GM23338 (cell line): ENCODE data around the gene HSPBAP1. TPM values are rescaled to one million over a fixed set of nuclear protein-coding genes. Genes with fewer than 3 reads are reported as not detected.

Experiments used
- ATAC-seq: fragments of 200-7000 bp; cut with Tn5 transposase; 3 replicates; pipeline ENCODE4 v1.9.1; 2020
- DNase-seq: peaks from one replicate; pipeline ENCODE4 v3.0.0-alpha.2; 2015; ENCODE audit warnings: low spot score
- H2AFZ ChIP-seq: fragments of 200-600 bp; sonication (generic); 2 replicates; pipeline ENCODE4 v1.8.0; 2016; ENCODE audit warnings: antibody characterized with exemption, mild to moderate bottlenecking, moderate library complexity
- H3F3A ChIP-seq: fragments of 200-600 bp; sonication (generic); replicated peaks from 2 replicates; pipeline ENCODE4 v1.8.0; 2017; ENCODE audit warnings: antibody characterized with exemption, mixed run types, low read depth
- H3K27ac ChIP-seq: fragments of 200-600 bp; sonication (generic); 2 replicates; pipeline ENCODE4 v1.6.1; 2016; ENCODE audit warnings: low read depth
- H3K27me3 ChIP-seq: fragments of 200-600 bp; sonication (generic); 2 replicates; pipeline ENCODE4 v1.8.0; 2016; ENCODE audit warnings: mild to moderate bottlenecking, mixed run types, moderate library complexity; ENCODE audit not compliant: insufficient read depth
- H3K36me3 ChIP-seq: fragments of 200-600 bp; sonication (generic); 2 replicates; pipeline ENCODE4 v1.8.0; 2016; ENCODE audit warnings: mild to moderate bottlenecking; ENCODE audit not compliant: insufficient read depth
- H3K4me1 ChIP-seq: fragments of 200-600 bp; sonication (generic); 2 replicates; pipeline ENCODE4 v1.8.0; 2016; ENCODE audit warnings: mild to moderate bottlenecking, moderate library complexity; ENCODE audit not compliant: insufficient read depth
- H3K4me2 ChIP-seq: fragments of 200-600 bp; sonication (generic); 2 replicates; pipeline ENCODE4 v1.7.1; 2017; ENCODE audit warnings: mixed run types
- H3K4me3 ChIP-seq: fragments of 200-600 bp; sonication (generic); 2 replicates; pipeline ENCODE4 v1.6.1; 2016; ENCODE audit warnings: mixed run types
- H3K79me2 ChIP-seq: fragments of 200-600 bp; sonication (generic); replicated peaks from 2 replicates; pipeline ENCODE4 v1.8.0; 2017; ENCODE audit warnings: mild to moderate bottlenecking; ENCODE audit not compliant: insufficient read depth
- H3K9me2 ChIP-seq: fragments of 200-600 bp; sonication (generic); 2 replicates; pipeline ENCODE4 v1.8.0; 2017; ENCODE audit not compliant: insufficient read depth
- H4K20me1 ChIP-seq: fragments of 200-600 bp; sonication (generic); replicated peaks from 2 replicates; pipeline ENCODE4 v1.8.0; 2017; ENCODE audit warnings: mild to moderate bottlenecking; ENCODE audit not compliant: insufficient read depth
- H3K27ac Mint-ChIP-seq: 2 replicates; pipeline ENCODE4 v1.8.0; 2020; ENCODE audit warnings: inconsistent platforms, mild to moderate bottlenecking, moderate library complexity, mixed read lengths
- H3K27me3 Mint-ChIP-seq: 3 replicates; pipeline ENCODE4 v1.8.0; 2022; ENCODE audit warnings: low read depth, mild to moderate bottlenecking, moderate library complexity, mixed read lengths, inconsistent platforms; ENCODE audit not compliant: insufficient read depth, poor library complexity
- H3K36me3 Mint-ChIP-seq: 3 replicates; pipeline ENCODE4 v1.8.0; 2021; ENCODE audit warnings: low read depth, mild to moderate bottlenecking, inconsistent platforms, moderate library complexity, mixed read lengths
- H3K4me1 Mint-ChIP-seq: 3 replicates; pipeline ENCODE4 v1.8.0; 2020; ENCODE audit warnings: mild to moderate bottlenecking, inconsistent platforms, mixed read lengths
- H3K4me3 Mint-ChIP-seq: 3 replicates; pipeline ENCODE4 v1.8.0; 2021; ENCODE audit warnings: moderate library complexity, mild to moderate bottlenecking, inconsistent platforms, mixed read lengths
- H3K9me3 Mint-ChIP-seq: 3 replicates; pipeline ENCODE4 v1.8.0; 2020; ENCODE audit warnings: moderate library complexity, mild to moderate bottlenecking, inconsistent platforms, mixed read lengths
- EZH2 ChIP-seq: fragments of 200-600 bp; sonication (generic); IDR thresholded peaks from one replicate; pipeline ENCODE4 v1.8.0; 2017; ENCODE audit warnings: antibody characterized with exemption, mild to moderate bottlenecking, low read depth; ENCODE audit not compliant: unreplicated experiment
- ZNF114 ChIP-seq: fragments of 250-450 bp; sonication (Bioruptor Pico); IDR thresholded peaks from 2 replicates; pipeline ENCODE4 v1.5.0; 2020; ENCODE audit warnings: mild to moderate bottlenecking, moderate library complexity
- ZNF331 ChIP-seq: fragments of 250-450 bp; sonication (Bioruptor Pico); IDR thresholded peaks from 2 replicates; pipeline ENCODE4 v1.5.0; 2020; ENCODE audit warnings: low read depth, mild to moderate bottlenecking, moderate library complexity
- polyA plus RNA-seq: library from polyadenylated mRNA; unstranded; fragments of >200 nt; fragmentation: Nextera tagmentation; extraction: Ambion mirVana; gene quantifications from 2 replicates; pipeline ENCODE4 v1.2.1, GENCODE V29; 2016
- total RNA-seq: library from RNA; depleted of rRNA; stranded (reverse); fragments of >200 nt; shearing (Covaris generic); gene quantifications from 2 replicates; pipeline ENCODE4 v1.2.3, GENCODE V29; 2014
- TF ChIP-seq, protein P1 (sequence below): fragments of 250-450 bp; sonication (Bioruptor Pico); IDR thresholded peaks from 2 replicates; pipeline ENCODE4 v1.5.0; 2020; ENCODE audit warnings: mild to moderate bottlenecking, moderate library complexity
- TF ChIP-seq, protein P2 (sequence below): IDR thresholded peaks from 2 replicates; pipeline ENCODE4 v1.6.1; 2016; ENCODE audit warnings: antibody characterized with exemption

The HSPBAP1 gene
- total and polyA plus RNA-seq, 2 experiments from 2014 or later = 8.0 to 11.7 TPM

DNA sequence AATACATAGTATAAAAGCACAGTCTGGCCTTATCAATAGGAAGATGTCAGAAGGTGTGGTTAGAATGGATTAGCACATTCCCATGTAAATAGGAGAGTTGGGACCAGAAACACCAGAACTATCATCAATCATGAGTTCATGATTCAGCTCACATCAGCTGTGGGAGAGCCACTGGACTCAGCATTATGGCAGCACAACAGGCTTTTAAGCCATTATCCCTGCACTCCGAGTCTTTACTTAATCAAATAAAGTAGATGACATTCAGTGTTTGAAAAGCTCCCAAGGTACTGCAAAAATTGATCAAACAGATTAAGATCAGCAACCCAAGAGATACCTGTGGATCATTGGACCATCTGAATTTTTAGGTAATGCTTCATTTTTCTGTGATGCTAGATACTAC is 88.3 kb downstream of the HSPBAP1 start:
- Mint-ChIP-seq H3K9me3 (no peaks in the 10 kb centered on the region), H3K4me1 (no peaks in the 10 kb centered on the region), H3K36me3 (peaks cover 2% of the 10 kb centered on the region; the same call in 1 of the 3 replicates), H3K27me3 (no peaks in the 10 kb centered on the region), H3K27ac (no peak overlapping the region), H3K4me3 (no peak overlapping the region)
- Histone ChIP-seq H4K20me1 (no peaks in the 10 kb centered on the region), H3K79me2 (no peaks in the 10 kb centered on the region), H3K27me3 (no peaks in the 10 kb centered on the region), H3K4me3 (no peak overlapping the region), H3K36me3 (no peaks in the 10 kb centered on the region; the same call in 1 of the 2 replicates), H3F3A (no peaks in the 10 kb centered on the region), H3K9me2 (no peaks in the 10 kb centered on the region), H2AFZ (no peak overlapping the region), H3K4me2 (no peak overlapping the region), H3K27ac (no peak overlapping the region), H3K4me1 (no peaks in the 10 kb centered on the region)
- DNase-seq (no peak), ATAC-seq (no peak)
- no peak for TF ChIP-seq EZH2
- TF ChIP-seq, protein P1, sequence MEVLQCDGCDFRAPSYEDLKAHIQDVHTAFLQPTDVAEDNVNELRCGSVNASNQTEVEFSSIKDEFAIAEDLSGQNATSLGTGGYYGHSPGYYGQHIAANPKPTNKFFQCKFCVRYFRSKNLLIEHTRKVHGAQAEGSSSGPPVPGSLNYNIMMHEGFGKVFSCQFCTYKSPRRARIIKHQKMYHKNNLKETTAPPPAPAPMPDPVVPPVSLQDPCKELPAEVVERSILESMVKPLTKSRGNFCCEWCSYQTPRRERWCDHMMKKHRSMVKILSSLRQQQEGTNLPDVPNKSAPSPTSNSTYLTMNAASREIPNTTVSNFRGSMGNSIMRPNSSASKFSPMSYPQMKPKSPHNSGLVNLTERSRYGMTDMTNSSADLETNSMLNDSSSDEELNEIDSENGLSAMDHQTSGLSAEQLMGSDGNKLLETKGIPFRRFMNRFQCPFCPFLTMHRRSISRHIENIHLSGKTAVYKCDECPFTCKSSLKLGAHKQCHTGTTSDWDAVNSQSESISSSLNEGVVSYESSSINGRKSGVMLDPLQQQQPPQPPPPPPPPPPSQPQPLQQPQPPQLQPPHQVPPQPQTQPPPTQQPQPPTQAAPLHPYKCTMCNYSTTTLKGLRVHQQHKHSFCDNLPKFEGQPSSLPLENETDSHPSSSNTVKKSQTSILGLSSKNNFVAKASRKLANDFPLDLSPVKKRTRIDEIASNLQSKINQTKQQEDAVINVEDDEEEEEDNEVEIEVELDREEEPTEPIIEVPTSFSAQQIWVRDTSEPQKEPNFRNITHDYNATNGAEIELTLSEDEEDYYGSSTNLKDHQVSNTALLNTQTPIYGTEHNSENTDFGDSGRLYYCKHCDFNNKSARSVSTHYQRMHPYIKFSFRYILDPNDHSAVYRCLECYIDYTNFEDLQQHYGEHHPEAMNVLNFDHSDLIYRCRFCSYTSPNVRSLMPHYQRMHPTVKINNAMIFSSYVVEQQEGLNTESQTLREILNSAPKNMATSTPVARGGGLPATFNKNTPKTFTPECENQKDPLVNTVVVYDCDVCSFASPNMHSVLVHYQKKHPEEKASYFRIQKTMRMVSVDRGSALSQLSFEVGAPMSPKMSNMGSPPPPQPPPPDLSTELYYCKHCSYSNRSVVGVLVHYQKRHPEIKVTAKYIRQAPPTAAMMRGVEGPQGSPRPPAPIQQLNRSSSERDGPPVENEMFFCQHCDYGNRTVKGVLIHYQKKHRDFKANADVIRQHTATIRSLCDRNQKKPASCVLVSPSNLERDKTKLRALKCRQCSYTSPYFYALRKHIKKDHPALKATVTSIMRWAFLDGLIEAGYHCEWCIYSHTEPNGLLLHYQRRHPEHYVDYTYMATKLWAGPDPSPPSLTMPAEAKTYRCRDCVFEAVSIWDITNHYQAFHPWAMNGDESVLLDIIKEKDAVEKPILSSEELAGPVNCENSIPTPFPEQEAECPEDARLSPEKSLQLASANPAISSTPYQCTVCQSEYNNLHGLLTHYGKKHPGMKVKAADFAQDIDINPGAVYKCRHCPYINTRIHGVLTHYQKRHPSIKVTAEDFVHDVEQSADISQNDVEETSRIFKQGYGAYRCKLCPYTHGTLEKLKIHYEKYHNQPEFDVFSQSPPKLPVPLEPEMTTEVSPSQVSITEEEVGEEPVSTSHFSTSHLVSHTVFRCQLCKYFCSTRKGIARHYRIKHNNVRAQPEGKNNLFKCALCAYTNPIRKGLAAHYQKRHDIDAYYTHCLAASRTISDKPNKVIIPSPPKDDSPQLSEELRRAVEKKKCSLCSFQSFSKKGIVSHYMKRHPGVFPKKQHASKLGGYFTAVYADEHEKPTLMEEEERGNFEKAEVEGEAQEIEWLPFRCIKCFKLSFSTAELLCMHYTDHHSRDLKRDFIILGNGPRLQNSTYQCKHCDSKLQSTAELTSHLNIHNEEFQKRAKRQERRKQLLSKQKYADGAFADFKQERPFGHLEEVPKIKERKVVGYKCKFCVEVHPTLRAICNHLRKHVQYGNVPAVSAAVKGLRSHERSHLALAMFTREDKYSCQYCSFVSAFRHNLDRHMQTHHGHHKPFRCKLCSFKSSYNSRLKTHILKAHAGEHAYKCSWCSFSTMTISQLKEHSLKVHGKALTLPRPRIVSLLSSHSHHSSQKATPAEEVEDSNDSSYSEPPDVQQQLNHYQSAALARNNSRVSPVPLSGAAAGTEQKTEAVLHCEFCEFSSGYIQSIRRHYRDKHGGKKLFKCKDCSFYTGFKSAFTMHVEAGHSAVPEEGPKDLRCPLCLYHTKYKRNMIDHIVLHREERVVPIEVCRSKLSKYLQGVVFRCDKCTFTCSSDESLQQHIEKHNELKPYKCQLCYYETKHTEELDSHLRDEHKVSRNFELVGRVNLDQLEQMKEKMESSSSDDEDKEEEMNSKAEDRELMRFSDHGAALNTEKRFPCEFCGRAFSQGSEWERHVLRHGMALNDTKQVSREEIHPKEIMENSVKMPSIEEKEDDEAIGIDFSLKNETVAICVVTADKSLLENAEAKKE (CRISPR knock-in tag) = no peak

DNA sequence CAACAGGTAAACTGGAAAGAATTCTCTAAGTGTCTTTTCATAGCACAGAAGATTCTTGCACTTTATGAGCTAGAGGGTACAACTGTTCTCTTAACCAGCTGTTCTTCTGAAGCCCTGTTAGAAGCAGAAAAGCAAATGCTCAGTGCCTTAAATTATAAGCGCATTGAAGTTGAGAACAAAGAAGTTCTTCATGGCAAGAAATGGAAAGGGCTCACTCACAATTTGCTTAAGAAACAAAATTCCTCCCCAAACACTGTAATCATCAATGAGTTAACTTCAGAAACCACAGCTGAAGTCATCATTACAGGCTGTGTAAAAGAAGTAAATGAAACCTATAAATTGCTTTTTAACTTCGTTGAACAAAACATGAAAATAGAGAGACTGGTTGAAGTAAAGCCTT is 93.4 kb downstream of the HSPBAP1 start:
- H3K4me2 ChIP-seq = no peak overlapping the region
- H2AFZ ChIP-seq = no peak overlapping the region
- no peaks in the 10 kb centered on the region for H3K4me1 ChIP-seq
- Mint-ChIP-seq H3K27ac (no peak overlapping the region), H3K27me3 (no peaks in the 10 kb centered on the region), H3K4me1 (no peaks in the 10 kb centered on the region), H3K4me3 (no peak overlapping the region), H3K9me3 (no peaks in the 10 kb centered on the region), H3K36me3 (peaks cover 2% of the 10 kb centered on the region; the same call in 1 of the 3 replicates)
- no peak for ATAC-seq
- no peaks in the 10 kb centered on the region; the same call in 1 of the 2 replicates for H3K36me3 ChIP-seq
- no peaks in the 10 kb centered on the region for H4K20me1 ChIP-seq
- no peaks in the 10 kb centered on the region for H3K9me2 ChIP-seq
- H3K79me2 ChIP-seq = no peaks in the 10 kb centered on the region
- H3K4me3 ChIP-seq = no peak overlapping the region
- no peaks in the 10 kb centered on the region for H3F3A ChIP-seq
- DNase-seq = no peak
- no peak overlapping the region for H3K27ac ChIP-seq
- H3K27me3 ChIP-seq = no peaks in the 10 kb centered on the region
- TF ChIP-seq, protein P2, sequence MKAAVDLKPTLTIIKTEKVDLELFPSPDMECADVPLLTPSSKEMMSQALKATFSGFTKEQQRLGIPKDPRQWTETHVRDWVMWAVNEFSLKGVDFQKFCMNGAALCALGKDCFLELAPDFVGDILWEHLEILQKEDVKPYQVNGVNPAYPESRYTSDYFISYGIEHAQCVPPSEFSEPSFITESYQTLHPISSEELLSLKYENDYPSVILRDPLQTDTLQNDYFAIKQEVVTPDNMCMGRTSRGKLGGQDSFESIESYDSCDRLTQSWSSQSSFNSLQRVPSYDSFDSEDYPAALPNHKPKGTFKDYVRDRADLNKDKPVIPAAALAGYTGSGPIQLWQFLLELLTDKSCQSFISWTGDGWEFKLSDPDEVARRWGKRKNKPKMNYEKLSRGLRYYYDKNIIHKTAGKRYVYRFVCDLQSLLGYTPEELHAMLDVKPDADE = no peak
- no peak for TF ChIP-seq ZNF114 (CRISPR knock-in tag)
- TF ChIP-seq ZNF331 (CRISPR knock-in tag) = no peak
- TF ChIP-seq, protein P1 (CRISPR knock-in tag) = no peak
